ENCODE measurements around the gene CLIC4.

The CLIC4 gene

DNA sequence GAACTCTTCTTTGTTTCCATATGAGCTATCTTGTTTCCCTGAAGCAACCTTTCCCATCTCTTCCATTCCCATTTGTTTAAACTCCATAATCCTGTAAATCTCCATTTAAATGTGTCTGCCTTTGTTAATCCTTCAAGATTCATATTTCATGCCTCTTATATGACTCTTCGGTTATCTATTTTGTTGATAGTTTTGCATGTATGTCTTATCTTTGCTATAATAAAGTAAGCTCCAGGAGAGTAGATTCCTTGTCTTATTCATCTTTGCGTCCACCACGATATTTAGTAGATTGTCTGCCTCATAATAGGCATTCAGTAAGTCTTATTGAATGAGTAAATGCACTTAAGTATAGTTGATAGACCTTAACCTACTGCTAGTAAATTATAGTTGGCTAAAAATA is 18.4 kb downstream of the CLIC4 start:
- DNase-seq (no peak), ATAC-seq (replicated peaks) (no peak)
- no peaks in the 10 kb centered on the region for H3K4me1 Mint-ChIP-seq (ENCODE audit: low read depth in 2 of 2)
- H3K4me3 Mint-ChIP-seq: no peak overlapping the region
- no peaks in the 10 kb centered on the region for H3K36me3 Mint-ChIP-seq (ENCODE audit: insufficient read depth)
- H3K9me3 Mint-ChIP-seq: no peaks in the 10 kb centered on the region
- no peaks in the 10 kb centered on the region for H3K27me3 Mint-ChIP-seq
- no peak overlapping the region for H3K27ac Mint-ChIP-seq

DNA sequence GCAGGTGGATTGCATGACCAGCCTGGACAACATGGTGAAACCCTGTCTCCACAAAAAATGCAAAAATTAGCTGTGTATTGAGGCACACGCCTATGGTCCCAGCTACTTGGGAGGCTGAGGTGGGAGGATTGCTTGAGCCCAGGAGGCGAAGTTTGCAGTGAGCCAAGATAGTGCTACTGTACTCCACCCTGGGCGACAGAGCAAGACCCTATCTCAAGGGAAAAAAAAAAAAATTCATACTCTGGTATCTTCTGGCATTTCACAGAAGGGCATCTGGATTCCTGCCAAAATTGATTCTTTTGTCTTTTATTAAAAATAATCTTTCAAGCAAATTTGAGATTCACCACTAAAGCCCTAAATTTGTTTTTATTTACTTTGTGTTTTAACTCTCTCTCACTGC is 19.2 kb downstream of the CLIC4 start:
- Mint-ChIP-seq H3K9me3 (no peaks in the 10 kb centered on the region), H3K4me1 (ENCODE audit: low read depth in 2 of 2) (no peaks in the 10 kb centered on the region), H3K27ac (no peak overlapping the region), H3K36me3 (ENCODE audit: insufficient read depth) (no peaks in the 10 kb centered on the region), H3K4me3 (no peak overlapping the region), H3K27me3 (no peaks in the 10 kb centered on the region)
- no peak for DNase-seq
- no peak for ATAC-seq (replicated peaks)

DNA sequence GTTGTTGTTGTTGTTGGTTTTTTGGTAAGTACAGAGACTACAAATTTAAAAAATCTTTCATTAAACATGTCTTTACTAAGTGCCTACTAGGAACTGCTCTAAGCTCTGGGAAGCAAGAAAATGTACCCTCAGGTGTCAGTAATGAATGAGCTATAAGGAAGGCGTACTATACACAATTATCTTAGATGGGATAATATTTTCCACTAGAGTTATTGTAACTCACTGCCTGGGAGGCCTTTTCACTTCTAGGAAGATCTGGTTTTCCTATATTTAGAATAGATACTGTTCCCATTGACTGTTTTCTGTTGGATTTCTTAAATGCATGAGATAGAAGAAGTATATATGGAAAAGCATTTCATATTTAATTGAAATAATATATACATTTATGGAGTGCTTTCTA is 19.6 kb downstream of the CLIC4 start:
- Mint-ChIP-seq H3K9me3 (no peaks in the 10 kb centered on the region), H3K4me1 (ENCODE audit: low read depth in 2 of 2) (no peaks in the 10 kb centered on the region), H3K4me3 (no peak overlapping the region), H3K36me3 (ENCODE audit: insufficient read depth) (no peaks in the 10 kb centered on the region), H3K27ac (no peak overlapping the region), H3K27me3 (no peaks in the 10 kb centered on the region)
- no peak for ATAC-seq (replicated peaks)
- DNase-seq: no peak

DNA sequence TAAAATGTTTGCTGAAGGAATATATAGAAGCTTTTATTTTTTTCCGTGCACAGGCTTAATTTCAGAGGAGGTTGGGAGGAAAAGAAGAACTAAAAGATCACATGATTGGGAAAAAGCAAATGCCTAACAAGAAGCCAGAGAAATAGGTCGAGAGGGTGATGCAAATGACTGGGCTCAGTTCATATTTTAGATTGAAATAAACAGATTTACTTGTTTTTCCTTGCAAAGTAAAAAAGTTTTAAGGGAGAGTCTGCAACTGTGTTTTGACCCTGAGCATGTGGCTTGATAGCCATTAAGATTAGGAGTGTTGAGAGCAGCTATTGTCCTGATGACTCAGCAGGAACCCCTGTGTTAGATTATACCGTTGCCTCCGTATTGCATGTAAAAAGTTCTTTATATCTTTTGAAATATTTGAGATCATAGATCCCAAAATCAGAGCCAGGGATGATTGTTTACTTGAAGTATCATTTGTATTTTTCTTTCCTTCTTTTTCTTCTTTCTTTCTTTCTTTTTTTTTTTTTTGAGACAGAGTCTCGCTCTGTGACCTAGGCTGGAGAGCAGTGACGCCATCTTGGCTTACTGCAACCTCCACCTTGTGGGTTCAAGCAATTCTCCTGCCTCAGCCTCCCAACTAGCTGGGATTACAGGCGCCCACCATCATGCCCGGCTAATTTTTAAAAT is 20.2 kb downstream of the CLIC4 start:
- no peaks in the 10 kb centered on the region for H3K4me1 Mint-ChIP-seq (ENCODE audit: low read depth in 2 of 2)

DNA sequence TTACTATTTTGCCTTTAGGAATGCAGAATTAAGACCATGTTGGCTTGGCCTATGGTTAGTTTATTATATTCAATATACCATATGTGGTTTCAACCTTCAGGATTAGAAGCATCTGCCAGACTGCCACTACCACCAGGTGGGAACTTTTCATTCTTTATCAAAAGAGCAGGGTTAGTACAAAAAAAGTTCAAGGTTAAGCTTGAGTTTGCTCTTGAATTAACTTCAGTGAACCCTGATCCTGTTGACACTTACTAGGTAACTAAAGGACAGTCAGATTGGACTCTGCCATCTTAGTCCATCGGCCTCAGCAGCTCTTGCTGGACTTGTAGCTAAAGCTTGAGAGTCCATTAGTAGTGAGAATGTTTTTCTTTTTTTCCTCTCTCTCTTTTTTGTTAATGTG is 22.1 kb downstream of the CLIC4 start:
- no peaks in the 10 kb centered on the region for H3K27me3 Mint-ChIP-seq
- no peak for ATAC-seq (replicated peaks)

More for the DNA sequence above, 20.2 kb downstream of the CLIC4 start:
- H3K4me3 Mint-ChIP-seq: no peak overlapping the region
- H3K27me3 Mint-ChIP-seq: no peaks in the 10 kb centered on the region
- no peak for DNase-seq
- no peak for ATAC-seq (replicated peaks)
- H3K36me3 Mint-ChIP-seq (ENCODE audit: insufficient read depth): no peaks in the 10 kb centered on the region
- H3K9me3 Mint-ChIP-seq: no peaks in the 10 kb centered on the region
- no peak overlapping the region for H3K27ac Mint-ChIP-seq

GRCh38 chr1:24768873-24769605 is 23.8 kb downstream of the CLIC4 start:
- H3K4me3 Mint-ChIP-seq: no peak overlapping the region
- H3K27ac Mint-ChIP-seq: no peak overlapping the region
- no peaks in the 10 kb centered on the region for H3K27me3 Mint-ChIP-seq
- H3K36me3 Mint-ChIP-seq (ENCODE audit: insufficient read depth): no peaks in the 10 kb centered on the region
- no peak for DNase-seq
- H3K4me1 Mint-ChIP-seq (ENCODE audit: low read depth in 2 of 2): no peaks in the 10 kb centered on the region
- ATAC-seq (replicated peaks): no peak
- H3K9me3 Mint-ChIP-seq: no peaks in the 10 kb centered on the region

More for the DNA sequence above, 22.1 kb downstream of the CLIC4 start:
- H3K4me1 Mint-ChIP-seq (ENCODE audit: low read depth in 2 of 2): no peaks in the 10 kb centered on the region
- no peaks in the 10 kb centered on the region for H3K9me3 Mint-ChIP-seq
- no peak overlapping the region for H3K4me3 Mint-ChIP-seq
- no peaks in the 10 kb centered on the region for H3K36me3 Mint-ChIP-seq (ENCODE audit: insufficient read depth)
- H3K27ac Mint-ChIP-seq: no peak overlapping the region
- no peak for DNase-seq

GRCh38 chr1:24769656-24770651 is 24.7 kb downstream of the CLIC4 start:
- ATAC-seq (replicated peaks) (no peak), DNase-seq (no peak)
- Mint-ChIP-seq H3K27me3 (no peaks in the 10 kb centered on the region), H3K36me3 (ENCODE audit: insufficient read depth) (no peaks in the 10 kb centered on the region), H3K27ac (no peak overlapping the region), H3K9me3 (no peaks in the 10 kb centered on the region), H3K4me3 (no peak overlapping the region), H3K4me1 (ENCODE audit: low read depth in 2 of 2) (no peaks in the 10 kb centered on the region)

DNA sequence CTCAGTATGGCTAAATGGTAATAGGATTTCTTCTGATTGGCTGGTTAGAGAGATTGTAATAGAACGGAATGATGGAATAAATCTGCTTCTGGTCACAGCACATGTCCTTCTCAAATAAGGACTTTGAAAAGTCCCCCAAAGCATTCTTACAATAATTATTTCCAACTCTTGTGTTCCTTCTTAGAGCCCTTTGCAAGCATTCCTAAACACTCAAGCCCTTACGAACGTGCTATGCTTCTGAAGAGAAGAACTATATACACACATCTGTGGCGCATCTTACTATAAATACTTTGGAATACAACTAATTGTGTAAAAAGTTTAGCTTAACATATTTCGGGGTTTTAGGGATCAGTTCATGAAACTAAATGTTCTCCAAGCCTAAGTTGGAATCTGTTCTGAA is 25.6 kb downstream of the CLIC4 start:
- Mint-ChIP-seq H3K27ac (no peak overlapping the region), H3K36me3 (ENCODE audit: insufficient read depth) (no peaks in the 10 kb centered on the region)

GRCh38 chr1:24771574-24771973 is 26.3 kb downstream of the CLIC4 start:
- Mint-ChIP-seq H3K27me3 (no peaks in the 10 kb centered on the region), H3K36me3 (ENCODE audit: insufficient read depth) (peaks cover 2% of the 10 kb centered on the region), H3K4me1 (ENCODE audit: low read depth in 2 of 2) (no peaks in the 10 kb centered on the region), H3K4me3 (no peak overlapping the region), H3K27ac (no peak overlapping the region), H3K9me3 (no peaks in the 10 kb centered on the region)
- DNase-seq: no peak
- no peak for ATAC-seq (replicated peaks)

More for the DNA sequence above, 25.6 kb downstream of the CLIC4 start:
- H3K4me3 Mint-ChIP-seq: no peak overlapping the region
- no peak for DNase-seq
- ATAC-seq (replicated peaks): no peak
- H3K9me3 Mint-ChIP-seq: no peaks in the 10 kb centered on the region
- H3K4me1 Mint-ChIP-seq (ENCODE audit: low read depth in 2 of 2): no peaks in the 10 kb centered on the region
- H3K27me3 Mint-ChIP-seq: no peaks in the 10 kb centered on the region

- no peak for ATAC-seq (replicated peaks)
- Mint-ChIP-seq H3K4me1 (ENCODE audit: low read depth in 2 of 2) (no peaks in the 10 kb centered on the region), H3K4me3 (no peak overlapping the region), H3K27me3 (no peaks in the 10 kb centered on the region), H3K9me3 (no peaks in the 10 kb centered on the region), H3K36me3 (ENCODE audit: insufficient read depth) (peaks cover 2% of the 10 kb centered on the region), H3K27ac (no peak overlapping the region)
- no peak for DNase-seq
These were observed 28.4 kb downstream of the CLIC4 start for GRCh38 chr1:24773618-24774017.

DNA sequence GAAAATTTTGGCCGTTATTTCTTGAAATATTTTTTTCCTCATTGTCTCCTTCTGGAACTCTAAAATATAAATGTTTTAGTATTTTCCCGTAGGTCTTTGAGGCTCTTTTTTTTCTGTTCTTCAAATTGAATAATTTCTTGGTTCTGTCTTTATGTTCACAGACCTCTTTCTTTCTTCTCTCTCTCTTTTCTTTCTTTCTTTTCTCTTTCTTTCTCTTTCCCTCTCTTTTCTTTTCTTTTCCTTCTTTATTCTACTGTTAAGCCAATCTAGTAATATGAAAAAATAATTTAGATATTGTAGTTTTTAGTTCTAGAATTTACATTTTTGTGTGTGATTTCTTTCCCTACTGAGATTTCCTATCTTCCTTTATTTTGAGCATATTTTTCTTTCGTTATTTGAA is 30.1 kb downstream of the CLIC4 start:
- Mint-ChIP-seq H3K27ac (no peak overlapping the region), H3K4me1 (ENCODE audit: low read depth in 2 of 2) (no peaks in the 10 kb centered on the region), H3K27me3 (no peaks in the 10 kb centered on the region), H3K36me3 (ENCODE audit: insufficient read depth) (peaks cover 2% of the 10 kb centered on the region), H3K4me3 (no peak overlapping the region), H3K9me3 (no peaks in the 10 kb centered on the region)
- no peak for ATAC-seq (replicated peaks)
- DNase-seq: no peak

DNA sequence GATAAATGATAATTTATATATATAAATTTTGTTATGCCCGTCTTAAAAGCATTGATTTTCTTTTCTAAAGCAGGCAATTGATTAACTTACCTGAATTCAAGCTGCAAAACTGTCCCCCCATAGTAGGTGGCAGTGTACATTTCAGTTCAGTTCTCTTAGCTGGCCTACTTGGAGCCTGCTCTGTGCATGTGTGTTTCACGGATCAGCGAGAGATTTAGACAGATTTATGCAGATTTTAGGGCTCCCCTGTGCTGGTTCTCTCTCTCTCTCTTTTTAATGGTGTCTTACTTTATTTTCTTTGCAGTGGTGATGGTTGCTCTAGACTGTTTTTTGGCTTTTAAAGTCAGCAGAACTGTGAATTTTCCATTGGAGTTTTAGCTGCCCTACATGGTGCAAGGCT is 30.7 kb downstream of the CLIC4 start:
- Mint-ChIP-seq H3K36me3 (ENCODE audit: insufficient read depth) (peaks cover 2% of the 10 kb centered on the region), H3K27ac (no peak overlapping the region), H3K4me3 (no peak overlapping the region), H3K9me3 (no peaks in the 10 kb centered on the region), H3K4me1 (ENCODE audit: low read depth in 2 of 2) (no peaks in the 10 kb centered on the region), H3K27me3 (peaks cover 0 to under 1% of the 10 kb centered on the region in 2 donors)
- DNase-seq (no peak), ATAC-seq (replicated peaks) (no peak)

GRCh38 chr1:24776821-24777220 is 31.6 kb downstream of the CLIC4 start:
- H3K27ac Mint-ChIP-seq: no peak overlapping the region
- no peaks in the 10 kb centered on the region for H3K4me1 Mint-ChIP-seq (ENCODE audit: low read depth in 2 of 2)
- H3K36me3 Mint-ChIP-seq (ENCODE audit: insufficient read depth): peaks cover 2% of the 10 kb centered on the region
- ATAC-seq (replicated peaks): no peak
- H3K27me3 Mint-ChIP-seq: peaks cover 0 to 9% of the 10 kb centered on the region in 2 donors
- no peaks in the 10 kb centered on the region for H3K9me3 Mint-ChIP-seq
- DNase-seq: no peak
- H3K4me3 Mint-ChIP-seq: no peak overlapping the region

Measured in effector memory CD8-positive, alpha-beta T cell (primary cell).